Activated CD4-positive, alpha-beta T cell treated with anti-CD3 and anti-CD28 coated beads for 4 hours (primary cell): Measurements from ENCODE around the gene CHID1.

ENCODE experiments used
- DNase-seq, 2 donors: peaks; one replicate each; pipeline ENCODE4 v3.0.0-alpha.2; 2020

CHID1 gene

DNA sequence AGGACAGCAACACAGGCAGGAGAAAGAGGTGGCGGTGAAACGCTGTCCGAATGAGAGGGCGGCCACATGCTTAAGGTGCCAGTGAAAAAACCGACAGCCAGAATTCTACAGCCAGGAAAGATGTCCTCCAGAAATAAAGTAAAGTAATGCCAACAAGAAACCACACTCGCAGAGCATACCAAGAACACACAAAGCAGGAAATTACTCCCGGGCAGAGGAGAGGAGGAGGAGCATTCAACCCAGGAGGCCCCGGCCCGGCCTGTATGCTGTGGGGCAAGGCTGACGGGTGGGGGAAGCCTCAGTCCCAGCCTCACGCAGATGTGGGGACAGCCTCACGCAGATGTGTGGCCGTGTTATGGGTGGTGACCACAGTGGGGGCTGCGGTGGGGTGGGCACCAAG, 28.0 kb downstream of the CHID1 start:
- no peak for DNase-seq

DNA sequence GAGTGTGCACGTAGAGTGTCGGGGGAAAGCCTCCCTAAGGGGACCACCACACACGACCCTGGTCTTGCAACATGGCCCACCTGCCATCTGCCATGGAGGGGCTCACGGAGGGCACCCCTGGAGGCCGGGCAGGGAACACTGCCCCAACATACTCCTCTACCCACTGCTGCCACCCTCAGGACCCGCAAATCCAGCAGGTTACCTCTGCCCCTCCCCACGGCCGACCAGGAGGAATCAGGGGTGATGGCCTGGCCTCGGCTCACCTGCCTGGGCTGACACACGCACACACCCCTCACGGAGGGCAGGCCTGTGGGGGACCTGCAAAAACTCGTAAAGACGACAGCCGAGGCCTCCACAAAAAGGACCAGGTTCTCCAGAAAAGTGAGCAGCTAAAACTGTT, 30.2 kb downstream of the CHID1 start:
- DNase-seq: no peak

DNA sequence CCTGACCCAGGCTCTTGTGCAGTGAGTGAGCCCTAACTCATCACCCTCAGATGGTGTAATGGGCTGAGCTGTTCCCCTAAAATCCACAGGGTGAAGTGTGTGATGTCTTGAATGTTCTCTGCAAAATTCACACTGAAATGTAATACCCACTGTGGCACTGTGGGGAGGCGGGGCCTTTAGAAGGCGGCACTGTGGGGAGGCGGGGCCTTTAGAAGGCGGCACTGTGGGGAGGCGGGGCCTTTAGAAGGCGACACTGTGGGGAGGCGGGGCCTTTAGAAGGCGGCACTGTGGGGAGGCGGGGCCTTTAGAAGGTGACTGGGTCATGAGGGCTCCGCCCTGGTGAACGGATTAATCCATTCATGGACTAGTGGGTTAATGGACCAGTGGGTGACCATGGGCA, 33.0 kb downstream of the CHID1 start:
- no peak for DNase-seq

GRCh38 chr11:876545-876944, 34.1 kb downstream of the CHID1 start:
- no peak for DNase-seq

GRCh38 chr11:875769-876301, 34.8 kb downstream of the CHID1 start:
- DNase-seq: no peak

DNA sequence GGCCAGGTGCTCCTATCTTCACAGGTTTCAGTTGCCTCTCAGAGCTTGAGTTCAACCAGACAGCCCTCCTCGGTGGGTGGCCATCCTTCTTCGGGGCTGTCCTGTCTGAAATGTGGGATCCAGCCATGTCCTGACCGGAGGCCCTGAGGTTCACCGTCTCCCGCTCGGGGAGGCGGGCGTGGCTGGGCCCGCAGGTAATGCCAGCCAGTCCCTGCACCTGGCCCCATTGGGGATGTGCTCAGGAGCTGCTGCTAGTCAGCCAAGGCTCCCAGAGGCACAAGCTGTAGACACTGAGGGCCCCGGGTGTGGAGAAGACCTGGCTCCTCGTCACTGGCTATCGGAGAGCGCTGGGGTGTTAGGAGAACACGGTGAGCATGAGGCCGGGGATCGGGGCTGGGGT, 35.4 kb downstream of the CHID1 start:
- no peak for DNase-seq

DNA sequence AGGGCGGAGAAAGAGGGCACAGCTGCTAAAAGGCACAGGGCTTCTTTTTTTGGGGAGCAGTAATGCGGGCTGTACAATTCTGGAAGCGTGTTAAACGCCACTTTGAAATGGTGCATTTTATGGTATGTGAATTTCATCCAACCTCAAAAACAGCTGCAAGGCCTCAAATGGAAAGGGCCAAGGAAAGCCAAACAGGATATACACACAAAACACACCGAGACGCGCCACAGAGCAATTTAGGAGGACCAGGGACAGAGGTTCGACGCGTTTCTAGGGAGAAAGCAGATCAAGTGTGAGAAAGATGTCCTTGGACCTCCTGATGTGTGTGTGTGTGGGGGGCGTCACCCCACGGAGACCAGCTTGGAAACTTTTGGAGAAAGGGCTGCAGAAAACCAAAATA, 36.9 kb downstream of the CHID1 start:
- DNase-seq: no peak

DNA sequence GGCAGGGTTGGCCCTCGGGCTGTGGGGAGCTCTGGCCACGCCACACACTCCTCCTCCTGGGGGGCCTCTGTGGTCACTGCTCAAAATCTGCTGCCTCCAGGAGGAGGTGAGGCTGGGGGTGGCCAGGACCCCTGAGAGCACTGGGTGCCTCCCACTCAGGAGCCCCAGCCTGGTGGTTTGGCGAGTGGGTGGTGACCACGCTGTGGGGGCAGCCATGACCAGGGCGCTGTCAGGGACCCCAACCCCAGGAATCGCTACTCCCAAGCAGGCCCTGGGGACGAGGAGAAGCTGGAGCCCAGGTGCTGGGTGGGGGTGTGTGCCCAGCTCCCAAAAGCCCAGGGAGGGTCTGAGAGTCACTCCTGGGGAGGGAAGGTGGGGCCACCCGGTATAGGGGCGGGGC, 37.8 kb downstream of the CHID1 start:
- DNase-seq: no peak

GRCh38 chr11:871472-871871, 39.1 kb downstream of the CHID1 start:
- DNase-seq: no peak

DNA sequence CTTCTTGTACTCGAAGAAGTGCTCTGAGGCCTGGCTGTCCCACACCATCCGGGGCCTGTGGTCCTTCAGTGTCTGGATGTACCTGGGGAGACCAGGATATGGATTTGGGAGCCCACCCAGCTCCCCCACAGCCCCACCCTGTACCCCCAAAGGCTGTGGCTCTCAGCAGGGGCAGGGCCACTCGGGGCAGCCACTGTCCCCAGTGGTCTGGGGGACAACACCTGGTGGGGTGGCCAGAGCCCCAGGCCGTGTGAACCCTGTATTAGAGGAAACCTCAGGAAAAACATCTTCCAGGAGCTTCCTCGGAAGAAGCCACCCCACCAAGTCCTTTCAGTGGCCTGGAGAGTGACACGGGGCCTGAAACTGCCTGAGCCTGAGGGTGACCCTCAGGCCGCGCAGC, 40.2 kb downstream of the CHID1 start:
- DNase-seq: no peak

DNA sequence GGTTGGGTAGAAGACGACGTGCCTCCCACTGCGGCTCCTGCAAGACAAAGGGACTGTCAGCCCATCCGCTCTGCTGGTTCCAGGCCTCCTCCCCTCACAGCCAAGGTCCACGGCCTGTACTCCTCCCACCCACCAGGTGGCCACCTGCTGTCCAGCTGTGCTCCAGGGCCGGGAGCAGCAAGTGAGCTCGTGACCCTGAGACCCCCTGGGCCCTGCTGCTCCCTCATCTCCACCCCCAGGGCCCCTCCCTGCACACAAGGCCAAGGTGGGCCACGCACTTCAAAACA, 40.5 kb downstream of the CHID1 start:
- no peak for DNase-seq

- DNase-seq: no peak
Observed at GRCh38 chr11:869399-870126, 41.0 kb downstream of the CHID1 start.

- no peak for DNase-seq
Observed at GRCh38 chr11:868802-869201, 41.8 kb downstream of the CHID1 start.

GRCh38 chr11:868394-868793, 42.2 kb downstream of the CHID1 start:
- no peak for DNase-seq

DNA sequence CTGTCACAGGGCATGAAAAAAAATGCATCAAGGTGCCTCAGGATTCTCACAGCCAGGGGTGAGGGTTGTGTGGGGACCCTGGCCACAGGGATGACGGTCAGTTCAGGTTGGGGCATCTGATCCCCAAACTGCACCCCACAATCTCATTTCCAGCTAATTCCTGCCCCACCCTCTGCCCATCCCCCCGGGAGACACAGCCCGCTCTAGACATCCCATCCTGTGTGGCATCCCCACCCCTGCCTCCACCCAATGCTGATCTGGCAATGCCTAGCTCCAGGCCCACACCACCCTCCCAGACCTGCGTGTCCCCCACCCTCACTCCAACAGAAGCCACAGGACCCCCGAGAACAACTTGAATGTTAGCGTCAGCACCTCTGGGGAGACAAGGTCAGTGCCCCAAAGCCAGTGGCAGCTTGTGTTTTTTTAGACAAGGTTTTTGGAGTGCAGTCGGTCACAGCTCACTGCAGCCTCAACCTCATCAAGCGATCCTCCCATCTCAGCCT, 42.7 kb downstream of the CHID1 start:
- DNase-seq: no peak

GRCh38 chr11:866481-866880, 44.1 kb downstream of the CHID1 start:
- no peak for DNase-seq

GRCh38 chr11:865462-866430, 44.9 kb downstream of the CHID1 start:
- DNase-seq: no peak

DNA sequence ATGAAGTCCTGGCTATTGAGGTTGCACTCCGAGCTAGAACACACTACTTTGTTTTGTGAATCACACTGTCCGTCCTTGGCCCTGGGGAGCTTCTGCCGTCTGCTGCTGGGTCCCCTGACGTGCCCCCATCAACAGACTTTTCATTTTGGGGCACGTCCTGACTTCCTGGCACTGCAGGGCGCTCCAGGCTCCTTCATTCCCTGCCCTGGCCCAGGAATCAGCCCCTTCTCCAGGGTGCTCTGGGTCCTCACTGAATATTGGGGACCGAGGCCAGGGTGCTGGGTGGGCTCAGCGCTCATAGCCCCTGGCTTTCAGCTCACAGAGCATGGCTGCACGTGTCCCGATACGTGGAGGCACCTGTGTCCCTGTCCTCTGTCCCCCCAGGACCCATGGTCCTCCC, 45.7 kb downstream of the CHID1 start:
- DNase-seq: no peak

- DNase-seq: no peak
Observed at GRCh38 chr11:863910-864827, 46.4 kb downstream of the CHID1 start.

DNA sequence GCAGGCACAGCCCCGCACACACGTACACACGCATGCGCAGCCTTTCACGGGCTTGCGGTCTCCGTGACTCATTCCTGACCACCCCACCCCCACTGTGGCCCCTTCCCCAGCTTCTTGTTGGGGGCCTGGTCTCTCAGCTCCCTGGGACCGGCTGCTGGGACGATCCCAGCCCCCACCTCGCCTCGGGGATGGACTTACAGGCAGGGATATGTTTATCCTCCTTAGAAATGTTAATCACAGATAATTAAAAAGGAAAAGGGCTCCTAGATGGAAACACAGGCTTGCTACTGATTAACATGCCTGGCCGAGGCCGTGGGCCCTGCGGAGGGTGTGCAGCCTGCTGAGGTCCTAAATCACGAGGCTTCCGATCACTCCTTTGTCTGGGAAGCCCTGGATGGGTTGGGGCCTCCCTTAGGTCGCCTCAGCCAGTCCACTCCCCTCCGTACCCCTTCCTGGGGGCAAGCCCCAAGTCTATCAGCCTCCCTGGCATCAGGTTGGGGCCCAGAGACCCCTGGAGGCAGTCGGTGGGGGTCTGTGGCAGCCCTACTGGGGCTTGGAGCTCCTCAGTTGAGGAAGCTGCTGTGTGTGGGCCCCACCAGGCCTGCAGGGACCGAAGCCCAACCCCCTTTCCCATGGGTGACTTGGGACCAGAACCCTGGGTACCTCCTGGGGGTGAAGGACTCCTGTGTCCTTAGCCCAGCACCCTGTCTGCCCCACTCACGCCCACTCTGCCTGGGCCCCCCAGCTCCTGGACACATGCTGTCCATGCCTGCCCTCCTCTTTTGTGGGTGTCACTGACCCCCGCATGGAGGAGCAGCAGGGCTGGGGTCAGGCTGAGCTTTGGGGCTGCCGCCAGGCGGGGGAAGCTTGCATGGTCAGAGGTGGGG, 47.3 kb downstream of the CHID1 start:
- no peak for DNase-seq

DNA sequence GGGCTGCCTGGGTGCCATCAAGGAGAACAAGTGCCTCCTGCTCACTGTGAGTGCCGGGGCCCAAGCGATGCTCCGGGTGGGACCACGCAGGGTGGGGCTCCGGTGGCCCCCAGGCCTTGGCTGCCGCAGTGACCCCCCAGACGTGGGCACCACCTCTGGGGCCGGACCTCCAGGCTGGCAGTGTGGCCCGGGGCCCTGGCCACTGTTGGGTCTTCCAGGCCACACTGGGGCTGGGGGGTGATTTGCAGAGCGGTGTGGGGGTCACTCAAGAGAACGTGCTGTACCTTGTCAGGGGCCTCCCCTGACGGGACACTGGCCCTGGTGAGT, 48.0 kb downstream of the CHID1 start:
- DNase-seq: no peak

- DNase-seq: no peak
Observed at GRCh38 chr11:862081-862661, 48.4 kb downstream of the CHID1 start.
